GM12878 (cell line): Measurements from ENCODE around the gene PRKAG2. TPM values are rescaled to one million over a fixed set of nuclear protein-coding genes. Genes with fewer than 3 reads are reported as not detected.

Experiments
- ATAC-seq: fragments of 200-7000 bp; cut with Tn5 transposase; 3 replicates; pipeline ENCODE4 v1.9.1; 2020; ENCODE audit warnings: mild to moderate bottlenecking, moderate library complexity
- BruUV-seq: library from RNA; stranded (reverse); fragments of 400-500 nt; replicated peaks from 2 replicates; lab custom pipeline; 2021; lab: Mats Ljungman, UMichigan
- CTCF ChIA-PET: fragments of 300-600 bp; sonication (Branson Sonifier 250); formaldehyde crosslinking; extraction: SDS; loops from one replicate; lab custom pipeline; 2021; ENCODE audit warnings: inconsistent platforms; lab: Yijun Ruan, JAX
- POLR2A ChIA-PET: fragments of 350-600 bp; formaldehyde crosslinking; extraction: SDS; loops from one replicate; lab custom pipeline; 2021; ENCODE audit warnings: inconsistent platforms; lab: Charles Lee
- RAD21 ChIA-PET: fragments of 300-600 bp; sonication (Branson Sonifier 250); formaldehyde crosslinking; loops from one replicate; lab custom pipeline; 2023; ENCODE audit warnings: antibody characterized with exemption; ENCODE audit not compliant: unreplicated experiment; lab: Charles Lee
- SMC1A ChIA-PET: fragments of 300-600 bp; sonication (Branson Sonifier 250); formaldehyde crosslinking; loops from one replicate; lab custom pipeline; 2023; ENCODE audit not compliant: unreplicated experiment, uncharacterized antibody; lab: Charles Lee
- DNase-seq: peaks from one replicate; pipeline ENCODE4 v3.0.0-alpha.2; 2011; ENCODE audit warnings: low read depth, low spot score
- FAIRE-seq: peaks from 3 replicates; lab custom pipeline; 2011; peaks lifted over from hg19 to GRCh38; lab: Jason Lieb, UNC
- H2AFZ ChIP-seq: 2 replicates; pipeline ENCODE4 v1.6.0; 2011; ENCODE audit warnings: low read depth, low read length, control low read depth; ENCODE audit not compliant: control insufficient read depth
- H3K27ac ChIP-seq: 2 replicates; pipeline ENCODE4 v1.5.1; 2011; ENCODE audit warnings: control low read depth; ENCODE audit not compliant: control insufficient read depth, insufficient read depth
- H3K27me3 ChIP-seq, 2 experiments: replicated peaks in 1 of 2; 2 replicates each; pipeline versions ENCODE4 v1.6.0 to v1.6.1; 2011; ENCODE audit warnings: low read length in 1 of 2; ENCODE audit not compliant: control insufficient read depth in 2 of 2, insufficient read depth in 2 of 2
- H3K36me3 ChIP-seq, 2 experiments: 2 replicates each; pipeline ENCODE4 v1.5.1; 2011; ENCODE audit warnings: low read length in 1 of 2; ENCODE audit not compliant: control insufficient read depth in 2 of 2, insufficient read depth in 2 of 2
- H3K4me1 ChIP-seq: 2 replicates; pipeline ENCODE4 v1.6.1; 2011; ENCODE audit warnings: mild to moderate bottlenecking, low read length, moderate library complexity, mixed read lengths; ENCODE audit not compliant: control insufficient read depth, insufficient read depth
- H3K4me2 ChIP-seq: 2 replicates; pipeline ENCODE4 v1.6.0; 2011; ENCODE audit warnings: control low read depth; ENCODE audit not compliant: control insufficient read depth, insufficient read depth
- H3K4me3 ChIP-seq: fragments of 200-600 bp; sonication (generic); 2 replicates; pipeline ENCODE4 v1.5.1; 2016
- H3K79me2 ChIP-seq: 2 replicates; pipeline ENCODE4 v1.6.0; 2011; ENCODE audit warnings: low read length; ENCODE audit not compliant: control insufficient read depth, insufficient read depth
- H3K9ac ChIP-seq: 2 replicates; pipeline ENCODE4 v1.8.0; 2011; ENCODE audit warnings: low read length, control low read depth, mixed read lengths; ENCODE audit not compliant: control insufficient read depth, insufficient read depth
- H3K9me3 ChIP-seq: replicated peaks from 3 replicates; pipeline ENCODE4 v1.5.1; 2011; ENCODE audit warnings: mild to moderate bottlenecking, low read length; ENCODE audit not compliant: control insufficient read depth, insufficient read depth
- H4K20me1 ChIP-seq: 2 replicates; pipeline ENCODE4 v1.6.0; 2011; ENCODE audit not compliant: control insufficient read depth, insufficient read depth
- NFXL1 ChIP-seq: fragments of 450-650 bp; IDR thresholded peaks from 2 replicates; pipeline ENCODE4 v1.6.1; 2017; ENCODE audit warnings: antibody characterized with exemption, mild to moderate bottlenecking, borderline replicate concordance
- NR2F1 ChIP-seq: fragments of 450-650 bp; conservative IDR thresholded peaks from 2 replicates; pipeline ENCODE4 v1.6.1; 2017; ENCODE audit warnings: mild to moderate bottlenecking
- RELA ChIP-seq: fragments of 450-650 bp; IDR thresholded peaks from 2 replicates; pipeline ENCODE4 v1.8.0; 2014; ENCODE audit warnings: borderline replicate concordance; ENCODE audit not compliant: partially characterized antibody
- TARDBP ChIP-seq: IDR thresholded peaks from 2 replicates; pipeline ENCODE4 v1.6.1; 2016; ENCODE audit warnings: borderline replicate concordance
- WGBS: methylation state at CpG from one replicate; pipeline ENCODE4 v1.1.6; 2016; ENCODE audit warnings: low lambda C conversion rate; ENCODE audit not compliant: insufficient replicate concordance, insufficient coverage; ENCODE audit errors: missing lambda C conversion rate; 5-methylcytosine and 5-hydroxymethylcytosine counted together
- in situ Hi-C: fragments of 300-500 bp; cut with MboI; formaldehyde crosslinking; loops from 9 replicates; pipeline ENCODE4 v1.14.3; 2018; ENCODE audit warnings: mixed read lengths
- intact Hi-C: fragments of 100-400 bp; cut with micrococcal nuclease; formaldehyde crosslinking; loops from one replicate; pipeline ENCODE4 v1.14.2; 2022; ENCODE audit not compliant: unreplicated experiment
- polyA plus RNA-seq, 11 experiments: library from polyadenylated mRNA; depleted of rRNA in 4 of 11; unstranded in 6 of 11; stranded (reverse) in 5 of 11; fragments of >200 nt; fragmentation: Nextera tagmentation in 4 of 11; fragmentation: Illumina TruSeq in 1 of 11; extraction: Ambion mirVana in 4 of 11; extraction: Trizol in 1 of 11; gene quantifications; 1 replicate in 1 of 11; 2 replicates in 10 of 11; pipeline versions ENCODE4 v1.2.1 to v1.2.3, GENCODE V29; 2011 to 2016; ENCODE audit warnings: inconsistent platforms in 2 of 11, missing spikeins in 2 of 11, low read depth in 1 of 11
- total RNA-seq, 4 experiments: library from RNA; depleted of rRNA in 3 of 4; stranded (reverse); fragments of >200 nt in 3 of 4; fragmentation: Illumina TruSeq in 1 of 4; extraction: Trizol in 1 of 4; gene quantifications; 2 replicates each; pipeline versions ENCODE4 v1.2.1 to v1.2.3, GENCODE V29; 2013 to 2021
- TF ChIP-seq, protein P1 (sequence below): fragments of 450-650 bp; IDR thresholded peaks from 2 replicates; pipeline ENCODE4 v1.6.1; 2016; ENCODE audit warnings: mild to moderate bottlenecking
- TF ChIP-seq, protein P2 (sequence below): fragments of 450-650 bp; formaldehyde crosslinking; IDR thresholded peaks from 2 replicates; pipeline ENCODE4 v1.5.0; 2022; ENCODE audit warnings: mild to moderate bottlenecking, missing genetic modification characterization

The PRKAG2 gene
- total and polyA plus RNA-seq, 10 of the 15 experiments (the other 5 are each of a cell fraction or from before 2014, with no cell fraction given): 3.4 to 8.9 (median 6.8) TPM

DNA sequence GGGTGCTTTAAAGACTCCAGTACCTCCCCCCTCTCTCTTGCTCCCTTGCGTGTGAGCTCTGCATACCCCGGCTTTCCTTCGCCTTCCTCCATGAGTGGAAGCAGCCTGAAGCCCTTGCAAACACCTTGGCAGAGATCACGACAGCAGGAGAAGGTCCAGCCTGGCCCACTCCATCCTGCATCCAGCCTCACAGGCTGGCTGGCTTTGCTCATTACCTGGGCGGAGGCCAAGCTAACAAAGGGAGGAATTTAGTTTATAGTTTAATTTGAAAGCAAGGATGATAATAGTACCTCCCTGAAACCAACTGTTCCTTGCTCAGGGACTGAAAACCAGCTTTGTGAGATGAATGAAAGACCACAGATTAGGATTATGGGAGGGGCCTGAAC, 99.4 kb downstream of the PRKAG2 start:
- Histone ChIP-seq H3K9ac (no peak overlapping the region), H3K4me1 (no peaks in the 10 kb centered on the region), H3K27me3 (no peaks in the 10 kb centered on the region), H3K79me2 (no peaks in the 10 kb centered on the region), H4K20me1 (no peaks in the 10 kb centered on the region), H3K36me3 (no peaks in the 10 kb centered on the region), H3K9me3 (no peaks in the 10 kb centered on the region), H3K27ac (no peak overlapping the region), H2AFZ (no peak overlapping the region), H3K4me2 (no peak overlapping the region), H3K4me3 (no peak overlapping the region)
- DNase-seq (no peak), FAIRE-seq (no peak), ATAC-seq (no peak)
- BruUV-seq: no TSS peak
- ChIA-PET POLR2A (interaction anchor here (0.6 kb wide), 1 partner anchor 61 kb away, joined by 5 read pairs; no protein-coding TSS in a partner anchor), CTCF (no interaction called here), SMC1A (no interaction called here), RAD21 (no interaction called here)
- intact Hi-C loops: no loop called here
- WGBS: 79% methylated on average over 5 of the region's 5 CpGs
- in situ Hi-C loops: no loop called here
- no peak for TF ChIP-seq TARDBP
- TF ChIP-seq, protein P1, sequence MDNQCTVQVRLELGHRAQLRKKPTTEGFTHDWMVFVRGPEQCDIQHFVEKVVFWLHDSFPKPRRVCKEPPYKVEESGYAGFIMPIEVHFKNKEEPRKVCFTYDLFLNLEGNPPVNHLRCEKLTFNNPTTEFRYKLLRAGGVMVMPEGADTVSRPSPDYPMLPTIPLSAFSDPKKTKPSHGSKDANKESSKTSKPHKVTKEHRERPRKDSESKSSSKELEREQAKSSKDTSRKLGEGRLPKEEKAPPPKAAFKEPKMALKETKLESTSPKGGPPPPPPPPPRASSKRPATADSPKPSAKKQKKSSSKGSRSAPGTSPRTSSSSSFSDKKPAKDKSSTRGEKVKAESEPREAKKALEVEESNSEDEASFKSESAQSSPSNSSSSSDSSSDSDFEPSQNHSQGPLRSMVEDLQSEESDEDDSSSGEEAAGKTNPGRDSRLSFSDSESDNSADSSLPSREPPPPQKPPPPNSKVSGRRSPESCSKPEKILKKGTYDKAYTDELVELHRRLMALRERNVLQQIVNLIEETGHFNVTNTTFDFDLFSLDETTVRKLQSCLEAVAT: no peak
- no peak for TF ChIP-seq NR2F1
- TF ChIP-seq RELA: no peak
- TF ChIP-seq NFXL1: no peak
- TF ChIP-seq, protein P2, sequence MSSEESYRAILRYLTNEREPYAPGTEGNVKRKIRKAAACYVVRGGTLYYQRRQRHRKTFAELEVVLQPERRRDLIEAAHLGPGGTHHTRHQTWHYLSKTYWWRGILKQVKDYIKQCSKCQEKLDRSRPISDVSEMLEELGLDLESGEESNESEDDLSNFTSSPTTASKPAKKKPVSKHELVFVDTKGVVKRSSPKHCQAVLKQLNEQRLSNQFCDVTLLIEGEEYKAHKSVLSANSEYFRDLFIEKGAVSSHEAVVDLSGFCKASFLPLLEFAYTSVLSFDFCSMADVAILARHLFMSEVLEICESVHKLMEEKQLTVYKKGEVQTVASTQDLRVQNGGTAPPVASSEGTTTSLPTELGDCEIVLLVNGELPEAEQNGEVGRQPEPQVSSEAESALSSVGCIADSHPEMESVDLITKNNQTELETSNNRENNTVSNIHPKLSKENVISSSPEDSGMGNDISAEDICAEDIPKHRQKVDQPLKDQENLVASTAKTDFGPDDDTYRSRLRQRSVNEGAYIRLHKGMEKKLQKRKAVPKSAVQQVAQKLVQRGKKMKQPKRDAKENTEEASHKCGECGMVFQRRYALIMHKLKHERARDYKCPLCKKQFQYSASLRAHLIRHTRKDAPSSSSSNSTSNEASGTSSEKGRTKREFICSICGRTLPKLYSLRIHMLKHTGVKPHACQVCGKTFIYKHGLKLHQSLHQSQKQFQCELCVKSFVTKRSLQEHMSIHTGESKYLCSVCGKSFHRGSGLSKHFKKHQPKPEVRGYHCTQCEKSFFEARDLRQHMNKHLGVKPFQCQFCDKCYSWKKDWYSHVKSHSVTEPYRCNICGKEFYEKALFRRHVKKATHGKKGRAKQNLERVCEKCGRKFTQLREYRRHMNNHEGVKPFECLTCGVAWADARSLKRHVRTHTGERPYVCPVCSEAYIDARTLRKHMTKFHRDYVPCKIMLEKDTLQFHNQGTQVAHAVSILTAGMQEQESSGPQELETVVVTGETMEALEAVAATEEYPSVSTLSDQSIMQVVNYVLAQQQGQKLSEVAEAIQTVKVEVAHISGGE (CRISPR knock-in tag): no peak
